ENCODE data around the gene JARID2. TPM values are rescaled to one million over a fixed set of nuclear protein-coding genes. Genes with fewer than 3 reads are reported as not detected.

Gene JARID2
- total and polyA plus RNA-seq, 2 of the 8 experiments (the other 6 are each of a cell fraction or from before 2014, with no cell fraction given), result 60.1 to 239 TPM

DNA sequence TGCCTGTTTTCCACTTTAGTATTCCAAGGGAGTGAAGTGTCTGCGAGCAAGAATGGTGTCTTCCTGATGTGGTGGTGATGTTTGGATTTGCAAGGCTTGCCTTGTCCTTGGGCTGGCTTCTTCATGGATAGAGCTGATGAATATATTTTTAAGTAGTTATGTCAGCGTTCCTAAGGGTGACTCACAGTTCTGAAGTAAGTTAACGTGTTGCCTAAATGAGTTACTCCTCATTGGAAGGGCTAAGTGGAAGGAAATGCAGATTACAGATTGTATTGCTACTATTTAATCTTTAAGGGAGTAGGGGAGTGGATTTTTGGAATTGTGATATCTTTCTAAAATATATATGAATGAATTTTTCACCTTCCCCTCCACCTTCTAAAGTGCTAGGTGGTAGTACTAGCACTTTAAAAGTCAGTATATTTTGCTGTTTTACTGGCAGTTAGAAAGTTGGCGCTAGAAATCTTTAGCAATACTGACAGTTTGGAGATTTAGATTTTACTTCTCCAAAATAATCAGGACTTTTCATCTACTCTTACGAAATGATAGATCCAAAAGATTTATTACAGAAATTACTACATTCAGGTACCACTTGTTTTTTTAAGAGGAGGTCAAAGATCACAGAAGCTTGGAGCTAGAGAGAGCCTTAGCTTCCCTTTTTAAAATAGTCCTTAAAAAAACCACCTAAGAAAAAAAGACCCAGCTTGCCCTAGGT is 197.4 kb downstream of the JARID2 start (continued):
- no peak for TF ChIP-seq CHD7 (IDR thresholded peaks at IDR 0.05; ENCODE audit: insufficient replicate concordance, low read length)
- no peak for TF ChIP-seq BRCA1 (IDR thresholded peaks at IDR 0.05; ENCODE audit: low read depth, low read length)
- no peak for TF ChIP-seq RAD21 (IDR thresholded peaks at IDR 0.05 in 1 of 2, conservative IDR thresholded peaks at IDR 0.05 in 1 of 2; ENCODE audit: low read depth in 2 of 2, low read length in 2 of 2)
- no peak for TF ChIP-seq CTBP2 (IDR thresholded peaks at IDR 0.05; ENCODE audit: borderline replicate concordance, insufficient read depth, insufficient read length, low read length)
- no peak for TF ChIP-seq TBP (IDR thresholded peaks at IDR 0.05; ENCODE audit: low read depth, low read length)
- TF ChIP-seq KDM4A (IDR thresholded peaks at IDR 0.05; ENCODE audit: low read depth, low read length, severe bottlenecking), result no peak
